Stimulated activated CD8-positive, alpha-beta memory T cell treated with anti-CD3 and anti-CD28 coated beads, Interleukin-15, amount 100 ng/mL, for 1 hour (primary cell): ENCODE measurements around the gene SLIT3.

Experiments used
- DNase-seq: peaks from one replicate; pipeline ENCODE4 v3.0.0-alpha.2; 2020; ENCODE audit warnings: low read depth

The SLIT3 gene

GRCh38 chr5:169104937-169105494 lies 195.9 kb downstream of the SLIT3 start:
- DNase-seq: no peak

GRCh38 chr5:169103586-169104181 lies 197.3 kb downstream of the SLIT3 start:
- no peak for DNase-seq

GRCh38 chr5:169101966-169102365 lies 199.0 kb downstream of the SLIT3 start:
- no peak for DNase-seq

GRCh38 chr5:169100735-169101075 lies 200.2 kb downstream of the SLIT3 start:
- no peak for DNase-seq

GRCh38 chr5:169099801-169100734 lies 200.9 kb downstream of the SLIT3 start:
- DNase-seq: no peak

- no peak for DNase-seq
Measured at GRCh38 chr5:169098331-169099121, 202.4 kb downstream of the SLIT3 start.

GRCh38 chr5:169097374-169098326 lies 203.3 kb downstream of the SLIT3 start:
- DNase-seq: no peak

GRCh38 chr5:169095976-169096375 lies 205.0 kb downstream of the SLIT3 start:
- no peak for DNase-seq

- no peak for DNase-seq
Measured at GRCh38 chr5:169095410-169095960, 205.5 kb downstream of the SLIT3 start.

GRCh38 chr5:169094586-169095409 lies 206.1 kb downstream of the SLIT3 start:
- DNase-seq: no peak

- no peak for DNase-seq
Measured at GRCh38 chr5:169091396-169091980, 209.5 kb downstream of the SLIT3 start.

- DNase-seq: no peak
Measured at GRCh38 chr5:169089343-169089742, 211.6 kb downstream of the SLIT3 start.

GRCh38 chr5:169088028-169088725 lies 212.8 kb downstream of the SLIT3 start:
- no peak for DNase-seq

GRCh38 chr5:169085636-169086035 lies 215.3 kb downstream of the SLIT3 start:
- no peak for DNase-seq

GRCh38 chr5:169085212-169085611 lies 215.7 kb downstream of the SLIT3 start:
- DNase-seq: no peak

- DNase-seq: no peak
Measured at GRCh38 chr5:169084775-169085174, 216.2 kb downstream of the SLIT3 start.

GRCh38 chr5:169083394-169084018 lies 217.4 kb downstream of the SLIT3 start:
- no peak for DNase-seq

GRCh38 chr5:169081000-169081724 lies 219.8 kb downstream of the SLIT3 start:
- no peak for DNase-seq
